WTC11 (cell line): ENCODE results near the gene SLC23A2.

Experiments
- AR ChIP-seq: fragments of 250-450 bp; sonication (Bioruptor Pico); IDR thresholded peaks from 2 replicates; pipeline ENCODE4 v1.9.0; 2021; ENCODE audit warnings: mild to moderate bottlenecking
- ATF6 ChIP-seq: sonication (generic); formaldehyde crosslinking; IDR thresholded peaks from 2 replicates; pipeline ENCODE4 v1.8.1; 2023; ENCODE audit warnings: mild to moderate bottlenecking, missing genetic modification reagents
- CREB1 ChIP-seq: sonication (generic); formaldehyde crosslinking; IDR thresholded peaks from 2 replicates; pipeline ENCODE4 v1.8.0; 2023; ENCODE audit warnings: mild to moderate bottlenecking, missing genetic modification reagents
- CTCF ChIP-seq: fragments of 200-600 bp; IDR thresholded peaks from 2 replicates; pipeline ENCODE4 v1.8.0; 2022; ENCODE audit warnings: antibody characterized with exemption
- JUN ChIP-seq: sonication (generic); formaldehyde crosslinking; IDR thresholded peaks from 2 replicates; pipeline ENCODE4 v1.8.0; 2023; ENCODE audit warnings: mild to moderate bottlenecking, missing genetic modification reagents
- NFYB ChIP-seq: sonication (generic); formaldehyde crosslinking; conservative IDR thresholded peaks from 2 replicates; pipeline ENCODE4 v1.8.0; 2022; ENCODE audit warnings: low read depth, missing genetic modification reagents
- TEAD4 ChIP-seq: sonication (generic); formaldehyde crosslinking; IDR thresholded peaks from 2 replicates; pipeline ENCODE4 v1.8.0; 2022; ENCODE audit warnings: mild to moderate bottlenecking, missing genetic modification reagents
- ZNF232 ChIP-seq: sonication (generic); formaldehyde crosslinking; IDR thresholded peaks from 2 replicates; pipeline ENCODE4 v1.8.0; 2022; ENCODE audit warnings: mild to moderate bottlenecking, missing genetic modification reagents
- ZNF512 ChIP-seq: sonication (generic); formaldehyde crosslinking; IDR thresholded peaks from 2 replicates; pipeline ENCODE4 v1.8.1; 2022; ENCODE audit warnings: missing genetic modification reagents, borderline replicate concordance

GRCh38 chr20:4898282-4899244, 102.7 kb downstream of the SLC23A2 start:
- TF ChIP-seq CREB1 (CRISPR knock-in tag) (no peak), NFYB (CRISPR knock-in tag) (no peak), ZNF512 (CRISPR knock-in tag) (no peak), ZNF232 (CRISPR knock-in tag) (no peak), CTCF (no peak), AR (CRISPR knock-in tag) (no peak), ATF6 (CRISPR knock-in tag) (no peak), TEAD4 (CRISPR knock-in tag) (no peak), JUN (CRISPR knock-in tag) (no peak)
